Stimulated activated CD4-positive, alpha-beta T cell treated with anti-CD3 and anti-CD28 coated beads, TNF-alpha, amount 100 ng/mL, for 24 hours (primary cell): ENCODE results near the gene KIAA1958.

Experiments used
- DNase-seq, 3 experiments: peaks; one replicate each; pipeline ENCODE4 v3.0.0-alpha.2; 2020; ENCODE audit warnings: low read depth in 3 of 3

KIAA1958 gene

GRCh38 chr9:112601636-112602035, 115.0 kb downstream of the KIAA1958 start:
- DNase-seq = no peak

GRCh38 chr9:112604790-112605189, 118.2 kb downstream of the KIAA1958 start:
- DNase-seq = no peak

- no peak for DNase-seq
Measured at GRCh38 chr9:112605518-112605917, 118.9 kb downstream of the KIAA1958 start.

- no peak for DNase-seq
Measured at GRCh38 chr9:112605963-112606699, 119.5 kb downstream of the KIAA1958 start.

DNA sequence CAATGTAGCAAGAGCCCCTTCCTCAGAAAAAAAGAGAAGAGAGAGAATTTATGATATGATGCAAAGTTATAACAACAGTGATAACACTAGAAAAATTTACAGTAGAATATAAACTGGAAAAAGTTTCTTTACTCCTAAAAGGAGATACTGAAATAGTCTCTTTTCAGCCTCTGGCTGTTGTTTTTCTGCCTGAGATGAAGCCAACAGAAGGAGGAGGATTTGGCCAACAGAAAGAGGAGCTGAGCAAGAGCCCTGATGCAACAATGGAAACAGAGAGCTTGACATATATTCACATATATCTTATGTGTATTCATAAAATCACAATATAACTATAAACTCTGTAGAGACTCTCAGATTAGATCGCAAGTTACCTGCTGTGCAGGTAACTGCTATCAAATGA, 122.2 kb downstream of the KIAA1958 start:
- no peak for DNase-seq

GRCh38 chr9:112615584-112616266, 129.1 kb downstream of the KIAA1958 start:
- DNase-seq = no peak

DNA sequence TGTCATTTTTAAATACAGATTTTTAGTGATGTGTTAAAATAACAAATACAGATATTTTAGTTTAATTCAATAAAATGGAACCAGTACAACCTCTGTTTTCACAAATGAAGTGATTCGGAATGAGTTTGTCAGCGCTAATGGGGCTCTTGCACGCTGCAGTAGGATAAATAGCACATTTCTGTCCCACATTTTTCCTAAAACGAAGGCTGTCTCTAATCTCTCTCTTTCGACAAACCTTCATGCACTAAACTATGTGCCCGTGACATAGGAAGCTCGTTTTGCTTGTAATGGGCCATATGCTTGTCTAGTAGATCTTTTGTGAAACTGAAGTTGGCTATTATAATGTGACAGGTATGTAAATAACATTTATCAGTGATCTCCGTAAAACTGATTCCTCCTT, 130.7 kb downstream of the KIAA1958 start:
- no peak for DNase-seq

DNA sequence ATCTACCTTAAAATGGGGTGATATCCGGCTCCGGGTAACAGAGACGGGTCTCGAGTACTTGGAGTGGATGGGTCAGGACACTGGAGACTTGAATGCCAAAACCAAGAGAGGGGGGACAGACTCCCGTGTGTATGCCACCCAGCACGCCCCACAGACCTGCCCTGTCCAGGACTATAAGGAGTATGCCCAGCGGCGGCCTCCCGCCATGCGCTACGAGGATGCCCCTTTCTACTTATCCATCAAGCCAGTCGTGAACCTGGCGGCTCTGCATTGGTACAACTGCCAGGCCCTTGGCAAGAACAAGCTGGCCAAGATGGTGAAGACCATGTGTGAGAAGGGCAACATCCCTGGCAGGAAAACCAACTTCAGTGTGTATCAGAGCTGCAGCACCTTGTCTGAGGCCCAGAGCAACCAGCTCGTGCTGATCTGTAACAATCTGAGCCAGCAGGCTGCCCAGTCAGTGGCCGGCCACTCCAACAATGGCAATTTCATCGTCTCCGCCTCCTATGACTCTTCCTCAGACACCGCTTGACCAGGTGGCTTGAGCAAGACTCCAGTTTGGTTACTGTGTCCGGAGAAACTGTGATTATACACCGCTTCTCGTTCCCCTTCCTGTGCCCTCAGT, 131.9 kb downstream of the KIAA1958 start:
- DNase-seq = no peak

GRCh38 chr9:112620388-112620787, 133.8 kb downstream of the KIAA1958 start:
- DNase-seq = no peak

GRCh38 chr9:112621018-112621655, 134.5 kb downstream of the KIAA1958 start:
- no peak for DNase-seq

GRCh38 chr9:112623198-112623597, 136.6 kb downstream of the KIAA1958 start:
- no peak for DNase-seq

DNA sequence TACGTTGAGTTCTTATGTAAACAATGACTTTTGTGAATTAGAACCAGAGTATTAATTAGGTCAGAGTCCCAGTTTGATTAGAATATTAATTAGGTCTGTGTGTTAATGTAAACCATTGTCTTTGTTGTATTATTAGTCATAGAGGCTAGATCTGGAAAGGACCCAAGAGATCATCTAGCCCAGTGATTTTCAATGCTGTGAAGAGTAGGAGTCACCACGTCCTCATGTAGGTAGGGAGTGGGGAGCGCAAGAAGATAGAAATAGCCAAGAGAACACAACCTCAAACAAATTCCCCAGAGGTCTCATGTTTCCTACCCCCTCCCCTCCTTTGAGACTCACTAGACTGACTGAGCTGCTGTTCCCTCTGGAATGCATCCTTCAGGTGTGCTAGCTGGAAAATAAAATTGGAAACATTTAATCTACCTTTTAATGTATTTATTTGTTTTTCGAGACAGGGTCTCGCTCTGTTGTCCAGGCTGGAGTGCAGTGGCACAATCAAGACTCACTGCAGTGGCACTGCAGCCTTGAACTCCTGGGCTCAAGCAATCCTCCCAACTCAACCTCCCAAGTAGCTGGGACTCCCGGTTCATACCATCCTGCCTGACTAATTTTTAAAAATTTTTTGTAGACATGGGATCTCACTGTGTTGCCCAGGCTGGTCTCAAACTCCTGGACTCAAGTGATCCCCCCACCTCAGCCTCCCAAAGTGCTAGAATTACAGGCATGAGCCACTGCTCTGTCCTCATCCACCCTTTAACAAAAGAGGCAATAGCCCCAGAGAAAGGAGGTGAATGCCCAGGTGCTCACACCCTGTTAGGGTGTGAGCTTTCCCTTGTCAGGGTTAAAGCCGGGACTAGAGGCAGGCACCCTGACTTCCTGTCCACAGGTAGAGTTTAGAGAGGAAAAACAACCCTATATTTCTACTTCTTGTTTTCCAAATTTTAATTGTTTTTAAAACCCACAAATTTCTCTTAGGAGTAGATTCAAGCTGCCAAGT, 138.4 kb downstream of the KIAA1958 start:
- DNase-seq = no peak

GRCh38 chr9:112629671-112630485, 143.3 kb downstream of the KIAA1958 start:
- DNase-seq = no peak

- DNase-seq = no peak
Measured at GRCh38 chr9:112631313-112632070, 144.9 kb downstream of the KIAA1958 start.

GRCh38 chr9:112640311-112640710, 153.7 kb downstream of the KIAA1958 start:
- DNase-seq = no peak

- no peak for DNase-seq
Measured at GRCh38 chr9:112642126-112642525, 155.5 kb downstream of the KIAA1958 start.

DNA sequence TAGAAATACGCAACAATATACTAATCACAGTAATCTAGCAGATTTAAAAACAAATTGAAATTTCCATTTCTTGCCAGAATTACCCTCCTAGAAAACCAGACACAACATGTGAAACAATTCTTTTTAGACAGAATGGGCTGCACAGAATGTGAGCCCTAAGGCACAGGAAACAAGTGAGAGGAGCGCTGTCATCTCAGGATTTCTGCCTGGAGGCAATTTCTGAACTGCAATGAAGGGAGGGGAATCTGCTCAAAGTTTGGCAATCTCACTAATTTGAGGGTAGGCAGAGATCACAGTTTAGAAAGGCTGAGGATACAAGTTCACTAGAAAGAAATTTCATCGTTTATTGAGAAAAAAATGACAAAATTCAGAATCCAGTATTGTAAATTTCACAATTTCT, 161.0 kb downstream of the KIAA1958 start:
- DNase-seq = no peak

DNA sequence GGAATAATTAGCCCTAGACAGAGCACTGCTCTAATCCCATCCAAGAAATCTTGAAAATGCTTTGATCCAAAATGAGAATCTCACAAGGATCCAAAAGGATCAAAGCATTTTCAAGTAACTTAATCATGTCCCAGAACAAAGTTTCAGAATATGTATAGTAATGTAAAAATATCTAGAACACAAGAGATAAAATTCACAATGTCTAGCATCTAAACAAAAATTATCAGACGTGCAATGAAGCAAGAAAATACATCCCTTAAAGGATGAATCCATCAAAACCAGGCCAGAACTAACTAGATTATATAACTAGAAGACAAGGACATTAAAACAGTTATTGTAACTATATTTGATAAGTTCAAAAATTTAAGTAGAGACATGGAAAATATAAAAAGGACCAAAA, 162.0 kb downstream of the KIAA1958 start:
- no peak for DNase-seq

DNA sequence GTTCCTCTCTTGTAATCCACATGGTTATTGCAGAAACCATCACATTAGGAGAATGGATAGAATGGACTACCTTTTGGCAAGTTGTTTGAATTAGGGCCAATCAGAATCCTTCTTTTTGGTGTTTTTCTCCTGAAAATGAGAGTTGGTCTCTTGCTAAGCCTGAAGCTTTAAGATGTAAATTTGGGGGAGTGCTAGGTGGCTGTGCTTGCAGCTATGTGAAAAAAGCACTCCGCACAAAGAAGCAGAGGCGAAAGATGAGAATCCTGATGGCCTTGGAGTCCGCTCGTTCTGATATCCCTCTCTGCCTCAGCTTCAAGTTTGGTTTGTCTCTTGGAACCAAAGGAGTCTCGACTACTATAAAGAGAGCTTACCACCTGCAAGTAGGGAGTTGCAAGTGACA, 167.7 kb downstream of the KIAA1958 start:
- DNase-seq = no peak

DNA sequence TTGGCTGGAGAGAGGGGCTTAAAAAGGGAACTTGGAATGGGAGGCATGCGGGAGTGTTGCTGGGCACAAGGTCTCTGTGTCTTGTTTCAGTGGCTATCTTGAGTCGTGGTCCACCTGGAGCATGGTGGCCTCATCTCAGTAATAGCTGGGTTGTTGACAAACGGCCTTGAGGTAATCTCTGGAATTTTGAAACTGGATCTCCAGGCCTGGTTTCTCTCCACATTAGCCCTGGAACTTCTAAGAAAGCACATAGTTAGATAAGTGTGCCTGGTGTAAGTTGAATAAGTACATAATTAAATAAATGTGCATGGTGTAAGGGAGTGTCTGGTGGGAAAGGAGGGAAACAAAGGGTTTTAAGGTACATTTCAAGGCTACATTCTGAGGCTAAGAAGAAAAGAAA, 169.0 kb downstream of the KIAA1958 start:
- no peak for DNase-seq
